Measurements from ENCODE around the gene NFIB.

DNA sequence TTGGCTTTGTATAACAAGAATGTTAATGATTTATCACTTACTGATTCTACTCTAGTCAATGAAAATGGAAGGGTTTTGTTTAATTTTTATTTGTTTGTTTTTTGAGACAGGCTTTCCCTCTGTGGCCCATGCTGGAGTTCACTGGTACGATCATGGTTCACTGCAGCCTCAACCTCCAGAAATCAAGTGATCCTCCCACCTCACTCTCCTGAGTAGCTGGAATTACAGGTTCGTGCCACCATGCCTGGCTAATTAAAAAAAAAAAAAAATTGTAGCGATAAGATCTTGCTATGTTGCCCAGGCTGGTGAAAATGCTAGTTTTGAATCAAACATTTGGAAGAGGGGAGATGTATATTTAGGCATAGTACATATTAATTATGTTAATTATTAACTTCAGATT lies 209.4 kb downstream of the NFIB start:
- TF ChIP-seq, protein P1, sequence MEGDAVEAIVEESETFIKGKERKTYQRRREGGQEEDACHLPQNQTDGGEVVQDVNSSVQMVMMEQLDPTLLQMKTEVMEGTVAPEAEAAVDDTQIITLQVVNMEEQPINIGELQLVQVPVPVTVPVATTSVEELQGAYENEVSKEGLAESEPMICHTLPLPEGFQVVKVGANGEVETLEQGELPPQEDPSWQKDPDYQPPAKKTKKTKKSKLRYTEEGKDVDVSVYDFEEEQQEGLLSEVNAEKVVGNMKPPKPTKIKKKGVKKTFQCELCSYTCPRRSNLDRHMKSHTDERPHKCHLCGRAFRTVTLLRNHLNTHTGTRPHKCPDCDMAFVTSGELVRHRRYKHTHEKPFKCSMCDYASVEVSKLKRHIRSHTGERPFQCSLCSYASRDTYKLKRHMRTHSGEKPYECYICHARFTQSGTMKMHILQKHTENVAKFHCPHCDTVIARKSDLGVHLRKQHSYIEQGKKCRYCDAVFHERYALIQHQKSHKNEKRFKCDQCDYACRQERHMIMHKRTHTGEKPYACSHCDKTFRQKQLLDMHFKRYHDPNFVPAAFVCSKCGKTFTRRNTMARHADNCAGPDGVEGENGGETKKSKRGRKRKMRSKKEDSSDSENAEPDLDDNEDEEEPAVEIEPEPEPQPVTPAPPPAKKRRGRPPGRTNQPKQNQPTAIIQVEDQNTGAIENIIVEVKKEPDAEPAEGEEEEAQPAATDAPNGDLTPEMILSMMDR (conservative IDR thresholded peaks at IDR 0.05; ENCODE audit: low read length): no peak
- TF ChIP-seq EZH2phosphoT487 (IDR thresholded peaks at IDR 0.05; ENCODE audit: borderline replicate concordance): no peak
